Measurements from ENCODE around the gene SLC35F3.

- no peak for TF ChIP-seq POLR2A (IDR thresholded peaks at IDR 0.05)
- TF ChIP-seq CTCF (IDR thresholded peaks at IDR 0.05): no peak
- TF ChIP-seq EP300 (IDR thresholded peaks at IDR 0.05): no peak
Measured at GRCh38 chr1:234141006-234141405, 236.5 kb downstream of the SLC35F3 start.
